NCI-H2171 (cell line): ENCODE data around the gene AP1M1.

Experiments
- DNase-seq: peaks from one replicate; lab custom pipeline; 2025; lab: John Stamatoyannopoulos, UW

The AP1M1 gene

GRCh38 chr19:16232127-16232526, 34.4 kb downstream of the AP1M1 start:
- DNase-seq = no peak

- DNase-seq = no peak
These were observed 34.9 kb downstream of the AP1M1 start for GRCh38 chr19:16232568-16232967.

- no peak for DNase-seq
These were observed 35.5 kb downstream of the AP1M1 start for GRCh38 chr19:16233081-16233776.

- DNase-seq = no peak
These were observed 36.3 kb downstream of the AP1M1 start for GRCh38 chr19:16233836-16234551.

GRCh38 chr19:16234552-16235445, 37.1 kb downstream of the AP1M1 start:
- no peak for DNase-seq

- no peak for DNase-seq
These were observed 38.3 kb downstream of the AP1M1 start for GRCh38 chr19:16235811-16236652.

- DNase-seq = no peak
These were observed 46.4 kb downstream of the AP1M1 start for GRCh38 chr19:16244091-16244490.

GRCh38 chr19:16247353-16248182, 49.9 kb downstream of the AP1M1 start:
- DNase-seq = peak; percentile 27

- no peak for DNase-seq
These were observed 50.8 kb downstream of the AP1M1 start for GRCh38 chr19:16248380-16249023.

- no peak for DNase-seq
These were observed 52.2 kb downstream of the AP1M1 start for GRCh38 chr19:16249826-16250404.

- DNase-seq = no peak
These were observed 54.9 kb downstream of the AP1M1 start for GRCh38 chr19:16252459-16253205.

GRCh38 chr19:16254851-16255408, 57.2 kb downstream of the AP1M1 start:
- no peak for DNase-seq

- no peak for DNase-seq
These were observed 59.8 kb downstream of the AP1M1 start for GRCh38 chr19:16257509-16258002.

- no peak for DNase-seq
These were observed 60.8 kb downstream of the AP1M1 start for GRCh38 chr19:16258440-16258903.

- DNase-seq = no peak
These were observed 61.9 kb downstream of the AP1M1 start for GRCh38 chr19:16259385-16260159.

GRCh38 chr19:16260160-16260811, 62.6 kb downstream of the AP1M1 start:
- DNase-seq = no peak

- DNase-seq = no peak
These were observed 63.1 kb downstream of the AP1M1 start for GRCh38 chr19:16260812-16261161.
